HUDEP-2 (cell line): Measurements from ENCODE around the gene ADK.
A peak's percentile ranks its signal among the peaks of the same experiment; 100 is the strongest.
"Not testable (repeated sequence)": the region's sequence is repeated elsewhere in the genome, so short reads cannot be mapped to it uniquely, and the experiment has no call there.

ENCODE experiments used
- DNase-seq, 76 experiments: peaks; one replicate each; lab custom pipeline; 2025; ENCODE audit not compliant: unreplicated experiment in 76 of 76; lab: John Stamatoyannopoulos, UW

Gene ADK

DNA sequence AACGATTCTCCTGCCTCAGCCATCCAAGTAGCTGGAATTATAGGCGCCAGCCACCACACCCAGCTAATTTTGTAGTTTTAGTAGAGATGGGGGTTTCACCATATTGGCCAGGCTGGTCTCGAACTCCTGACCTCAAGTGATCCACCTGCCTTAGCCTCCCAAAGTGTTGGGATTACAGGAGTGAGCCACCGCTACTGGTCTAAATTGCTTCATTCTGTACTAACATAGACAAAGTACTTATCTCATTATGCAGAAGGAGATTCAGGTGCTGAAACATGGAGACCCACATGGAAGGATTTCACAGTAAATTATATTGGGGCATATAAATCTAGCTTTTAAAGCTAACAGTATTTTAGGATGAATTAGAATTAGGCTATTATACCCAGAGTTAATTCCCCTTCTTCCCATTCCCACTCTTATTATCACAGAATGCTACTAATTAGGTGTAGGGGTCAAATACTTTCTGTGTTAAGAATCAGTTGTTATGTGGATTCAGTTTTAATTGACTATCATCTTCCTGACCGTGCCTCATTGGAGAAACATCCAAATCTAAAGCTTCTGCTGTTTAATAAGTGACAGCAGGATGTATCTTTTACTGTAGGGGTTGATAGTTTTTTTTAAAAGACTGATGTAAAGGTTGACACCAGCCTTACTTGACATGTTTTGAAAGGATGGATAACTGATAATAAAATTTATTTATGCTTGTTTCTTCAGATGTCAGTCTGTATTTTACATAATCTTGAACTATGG lies 27.2 kb downstream of the ADK start:
- DNase-seq: no peak

GRCh38 chr10:74179111-74179710 lies 28.2 kb downstream of the ADK start:
- no peak for DNase-seq

GRCh38 chr10:74186678-74187077 lies 35.7 kb downstream of the ADK start:
- no peak for DNase-seq

GRCh38 chr10:74187237-74187636 lies 36.2 kb downstream of the ADK start:
- no peak for DNase-seq

DNA sequence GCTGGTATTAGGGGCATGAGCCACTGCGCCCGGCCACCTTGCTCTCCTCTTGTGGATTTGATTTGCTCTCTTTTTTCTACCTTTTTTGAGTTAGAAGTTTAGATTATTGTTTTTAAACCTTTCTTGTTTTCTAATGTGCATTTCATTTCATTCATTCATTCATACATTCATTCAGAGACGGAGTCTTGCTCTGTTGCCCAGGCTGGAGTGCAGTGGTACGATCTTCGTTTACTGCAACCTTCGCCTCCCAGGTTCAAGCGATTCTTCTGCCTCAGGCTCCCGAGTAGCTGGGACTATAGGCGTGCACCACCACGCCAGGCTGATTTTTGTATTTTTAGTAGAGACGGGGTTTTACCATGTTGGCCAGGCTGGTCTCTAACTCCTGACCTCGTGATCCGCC lies 37.6 kb downstream of the ADK start:
- DNase-seq: not testable (repeated sequence)

GRCh38 chr10:74189999-74190421 lies 39.0 kb downstream of the ADK start:
- peak in 14 of 76 experiments; percentile 7 to 50 (median 20) for DNase-seq

- DNase-seq: no peak
Measured at GRCh38 chr10:74190494-74190893, 39.5 kb downstream of the ADK start.

GRCh38 chr10:74194545-74194944 lies 43.5 kb downstream of the ADK start:
- DNase-seq: no peak

DNA sequence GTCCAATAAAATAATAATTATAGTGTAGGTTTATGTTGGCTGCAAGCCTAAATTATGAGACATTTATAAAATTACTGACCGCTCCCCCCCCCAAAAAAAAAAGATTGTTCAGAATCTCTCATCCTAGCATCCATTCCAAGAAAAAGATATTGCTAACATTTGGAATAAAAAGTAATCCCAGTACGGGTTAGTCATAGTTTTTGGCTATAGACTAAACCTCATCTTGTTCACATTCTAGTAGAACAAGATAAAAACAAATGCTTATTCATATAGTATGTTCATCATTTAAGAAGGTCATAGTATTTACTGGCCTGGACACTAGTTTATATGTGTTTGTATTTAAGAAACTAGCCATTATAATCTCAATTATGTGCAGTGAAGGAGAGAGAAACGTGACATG lies 44.0 kb downstream of the ADK start:
- no peak for DNase-seq

- no peak for DNase-seq
Measured at GRCh38 chr10:74199315-74199714, 48.3 kb downstream of the ADK start.

DNA sequence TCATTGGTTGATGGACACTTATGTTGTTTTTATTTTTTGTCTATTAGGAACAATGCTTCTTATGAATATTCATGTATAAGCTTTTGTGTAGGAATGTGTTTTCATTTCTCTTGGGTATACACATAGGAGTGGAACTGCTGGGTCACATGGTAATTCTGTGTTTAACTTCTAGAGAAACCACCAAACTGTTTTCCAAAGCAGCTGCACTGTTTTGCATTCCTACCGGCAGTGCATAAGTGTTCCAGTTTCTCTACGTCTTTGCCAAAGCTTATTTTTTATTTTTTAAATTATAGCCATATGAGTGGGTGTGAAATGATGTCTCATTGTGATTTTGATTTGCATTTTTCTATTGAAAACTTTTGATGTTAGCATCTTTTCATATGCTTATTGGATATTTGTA lies 51.3 kb downstream of the ADK start:
- no peak for DNase-seq

DNA sequence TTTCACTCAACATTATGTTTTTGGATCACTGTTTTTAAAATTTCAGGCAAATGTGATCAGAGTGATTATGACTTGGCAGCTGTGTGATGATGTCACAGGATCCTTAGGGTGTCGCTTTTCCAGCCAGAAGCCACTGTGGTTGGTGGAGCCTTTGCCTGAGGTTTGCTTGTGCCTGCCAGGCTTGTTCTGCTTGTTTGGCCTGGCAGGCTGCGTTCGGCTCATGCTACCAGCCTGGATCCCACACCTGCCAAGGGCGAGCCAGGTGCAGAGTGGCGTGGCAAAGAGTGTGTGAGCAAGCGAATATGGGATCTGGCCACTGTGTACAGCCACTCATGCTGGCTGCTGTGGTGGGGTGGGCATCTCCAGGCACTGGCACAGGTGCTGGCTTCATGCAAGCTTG lies 55.7 kb downstream of the ADK start:
- DNase-seq: no peak

DNA sequence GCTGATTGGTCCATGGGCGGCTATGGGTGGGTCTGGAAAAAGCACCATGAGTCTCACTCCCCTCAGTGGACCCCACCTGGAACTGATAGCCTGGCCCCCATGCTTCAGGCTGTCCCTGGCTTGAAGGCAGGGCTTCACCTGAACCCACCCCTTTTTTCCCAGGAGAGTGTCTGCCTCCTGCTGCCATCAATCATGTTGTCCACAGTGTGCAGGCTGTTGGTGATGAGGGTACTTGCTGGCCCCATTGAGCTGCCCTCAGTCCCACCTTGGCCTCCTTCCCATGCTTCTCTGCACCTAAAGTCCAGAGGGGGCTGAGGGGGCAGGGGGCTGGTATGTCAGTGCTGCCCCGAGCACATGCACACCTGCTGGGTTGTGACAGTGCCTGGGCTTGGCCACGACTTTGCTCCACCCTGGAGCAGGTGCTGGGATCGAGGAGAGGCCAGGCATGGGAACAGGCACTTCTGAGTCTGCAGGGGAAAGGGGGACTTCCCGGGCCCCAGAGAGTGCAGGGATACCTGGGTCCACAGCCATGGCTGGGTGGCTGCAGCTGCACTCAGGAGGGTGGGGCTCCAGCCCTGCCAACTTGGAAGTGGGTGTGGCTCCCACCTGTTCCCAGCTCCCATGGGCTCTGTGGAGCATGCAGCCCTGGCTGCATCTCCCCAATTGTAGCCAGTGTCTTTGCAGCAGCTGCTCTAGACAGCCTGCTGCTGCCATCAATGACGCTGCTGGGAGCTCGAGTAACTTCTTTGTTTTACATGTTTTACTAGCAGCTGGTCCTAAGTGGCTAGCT lies 56.9 kb downstream of the ADK start:
- DNase-seq: no peak

- DNase-seq: no peak
Measured at GRCh38 chr10:74208997-74209396, 58.0 kb downstream of the ADK start.

GRCh38 chr10:74213019-74213418 lies 62.0 kb downstream of the ADK start:
- no peak for DNase-seq

GRCh38 chr10:74213571-74214162 lies 62.6 kb downstream of the ADK start:
- peak in 11 of 76 experiments; percentile 0 to 25 (median 12) for DNase-seq

- DNase-seq: not testable (repeated sequence)
Measured at GRCh38 chr10:74217110-74217509, 66.1 kb downstream of the ADK start.

GRCh38 chr10:74222467-74222866 lies 71.4 kb downstream of the ADK start:
- not testable (repeated sequence) for DNase-seq

- no peak for DNase-seq
Measured at GRCh38 chr10:74223755-74224529, 72.9 kb downstream of the ADK start.

DNA sequence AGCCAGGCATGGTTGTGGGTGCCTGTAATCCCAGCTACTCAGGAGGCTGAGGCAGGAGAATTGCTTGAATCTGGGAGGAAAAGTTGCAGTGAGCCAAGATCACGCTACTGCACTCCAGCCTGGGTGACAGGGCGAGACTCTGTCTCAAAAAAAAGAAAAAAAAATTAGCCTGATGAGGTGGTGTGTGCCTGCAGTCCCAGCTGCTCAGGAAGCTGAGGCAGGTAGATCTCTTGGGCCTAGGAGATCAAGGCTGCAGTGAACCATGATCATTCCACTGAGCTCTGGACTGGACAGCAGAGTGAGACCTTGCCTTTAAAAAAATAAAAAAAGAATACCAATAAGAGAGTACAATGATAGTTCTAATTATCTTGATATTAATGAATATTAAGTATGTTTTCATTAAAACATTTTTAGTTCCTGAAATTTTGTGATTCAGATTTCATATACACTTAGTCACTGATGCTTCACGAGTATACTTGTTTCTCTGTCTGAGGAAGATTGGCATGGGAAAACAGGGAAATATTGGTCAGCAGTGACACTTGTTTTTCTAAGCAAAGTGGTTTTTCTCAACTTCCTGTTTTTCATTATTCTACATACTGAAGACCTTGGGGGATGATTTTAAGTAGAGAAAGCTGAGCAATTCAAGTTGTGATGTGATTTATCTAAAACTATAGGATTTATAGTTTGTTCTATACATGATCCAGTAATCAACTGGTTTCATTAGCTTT lies 76.8 kb downstream of the ADK start:
- DNase-seq: no peak
